ENCODE measurements around the gene SLPI.

DNA sequence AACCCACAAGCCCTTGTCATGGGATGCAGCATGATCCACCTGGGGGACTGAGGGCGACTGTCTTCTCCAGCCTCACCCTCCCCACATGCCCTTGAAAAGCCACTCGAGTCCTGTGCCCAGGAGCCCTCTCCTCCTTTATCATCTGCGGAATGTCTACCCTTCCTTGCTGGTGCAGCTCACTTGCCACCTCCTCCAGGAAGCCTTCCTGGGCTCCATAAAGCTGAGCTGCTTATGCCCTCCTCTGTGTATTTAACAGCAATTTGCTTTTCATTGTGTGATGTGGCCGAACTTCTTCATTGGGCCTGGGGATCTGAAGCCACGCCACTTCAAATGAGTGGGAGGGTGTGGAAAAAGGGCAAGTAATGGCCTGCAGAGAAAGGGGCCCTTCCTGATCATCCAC is 34.5 kb upstream of the SLPI start:
- TF ChIP-seq, protein P1, sequence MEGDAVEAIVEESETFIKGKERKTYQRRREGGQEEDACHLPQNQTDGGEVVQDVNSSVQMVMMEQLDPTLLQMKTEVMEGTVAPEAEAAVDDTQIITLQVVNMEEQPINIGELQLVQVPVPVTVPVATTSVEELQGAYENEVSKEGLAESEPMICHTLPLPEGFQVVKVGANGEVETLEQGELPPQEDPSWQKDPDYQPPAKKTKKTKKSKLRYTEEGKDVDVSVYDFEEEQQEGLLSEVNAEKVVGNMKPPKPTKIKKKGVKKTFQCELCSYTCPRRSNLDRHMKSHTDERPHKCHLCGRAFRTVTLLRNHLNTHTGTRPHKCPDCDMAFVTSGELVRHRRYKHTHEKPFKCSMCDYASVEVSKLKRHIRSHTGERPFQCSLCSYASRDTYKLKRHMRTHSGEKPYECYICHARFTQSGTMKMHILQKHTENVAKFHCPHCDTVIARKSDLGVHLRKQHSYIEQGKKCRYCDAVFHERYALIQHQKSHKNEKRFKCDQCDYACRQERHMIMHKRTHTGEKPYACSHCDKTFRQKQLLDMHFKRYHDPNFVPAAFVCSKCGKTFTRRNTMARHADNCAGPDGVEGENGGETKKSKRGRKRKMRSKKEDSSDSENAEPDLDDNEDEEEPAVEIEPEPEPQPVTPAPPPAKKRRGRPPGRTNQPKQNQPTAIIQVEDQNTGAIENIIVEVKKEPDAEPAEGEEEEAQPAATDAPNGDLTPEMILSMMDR (IDR thresholded peaks at IDR 0.05 in 4 of 5, conservative IDR thresholded peaks at IDR 0.05 in 1 of 5), result no peak
- TF ChIP-seq POLR2A (IDR thresholded peaks at IDR 0.05), result no peak
